ENCODE results near the gene ST7.

DNA sequence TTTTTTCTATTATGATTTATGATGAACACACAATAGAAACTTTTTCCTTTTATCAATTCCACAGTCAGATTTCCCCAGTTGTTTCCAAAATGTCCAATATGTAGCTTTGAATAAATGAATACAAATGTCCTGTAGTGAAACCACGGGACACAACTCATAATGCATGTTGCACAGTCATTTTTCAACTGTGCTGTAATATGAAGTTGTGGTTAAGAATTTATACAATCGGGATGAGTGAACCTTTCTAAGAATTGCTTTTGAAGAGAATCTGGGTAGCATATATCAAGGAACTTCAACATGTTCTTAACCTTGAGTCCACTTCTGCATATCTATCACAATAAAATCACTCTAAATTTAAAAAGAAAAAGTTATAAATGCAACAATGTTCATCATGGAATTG, 14.6 kb upstream of the ST7 start:
- no peak for TF ChIP-seq ATF7-NPFF (CRISPR knock-in tag; IDR thresholded peaks at IDR 0.05; ENCODE audit: low read depth)
- TF ChIP-seq, protein P1, sequence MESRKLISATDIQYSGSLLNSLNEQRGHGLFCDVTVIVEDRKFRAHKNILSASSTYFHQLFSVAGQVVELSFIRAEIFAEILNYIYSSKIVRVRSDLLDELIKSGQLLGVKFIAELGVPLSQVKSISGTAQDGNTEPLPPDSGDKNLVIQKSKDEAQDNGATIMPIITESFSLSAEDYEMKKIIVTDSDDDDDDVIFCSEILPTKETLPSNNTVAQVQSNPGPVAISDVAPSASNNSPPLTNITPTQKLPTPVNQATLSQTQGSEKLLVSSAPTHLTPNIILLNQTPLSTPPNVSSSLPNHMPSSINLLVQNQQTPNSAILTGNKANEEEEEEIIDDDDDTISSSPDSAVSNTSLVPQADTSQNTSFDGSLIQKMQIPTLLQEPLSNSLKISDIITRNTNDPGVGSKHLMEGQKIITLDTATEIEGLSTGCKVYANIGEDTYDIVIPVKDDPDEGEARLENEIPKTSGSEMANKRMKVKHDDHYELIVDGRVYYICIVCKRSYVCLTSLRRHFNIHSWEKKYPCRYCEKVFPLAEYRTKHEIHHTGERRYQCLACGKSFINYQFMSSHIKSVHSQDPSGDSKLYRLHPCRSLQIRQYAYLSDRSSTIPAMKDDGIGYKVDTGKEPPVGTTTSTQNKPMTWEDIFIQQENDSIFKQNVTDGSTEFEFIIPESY (CRISPR knock-in tag; IDR thresholded peaks at IDR 0.05): no peak
- no peak for TF ChIP-seq SIN3A (IDR thresholded peaks at IDR 0.05; ENCODE audit: borderline replicate concordance, low read depth, low read length)
- no peak for TF ChIP-seq CTCF (CRISPR knock-in tag; IDR thresholded peaks at IDR 0.05)
- TF ChIP-seq FOXA1 (IDR thresholded peaks at IDR 0.05): no peak
- TF ChIP-seq FOXA1 (CRISPR knock-in tag; IDR thresholded peaks at IDR 0.05): no peak
- TF ChIP-seq, protein P2, sequence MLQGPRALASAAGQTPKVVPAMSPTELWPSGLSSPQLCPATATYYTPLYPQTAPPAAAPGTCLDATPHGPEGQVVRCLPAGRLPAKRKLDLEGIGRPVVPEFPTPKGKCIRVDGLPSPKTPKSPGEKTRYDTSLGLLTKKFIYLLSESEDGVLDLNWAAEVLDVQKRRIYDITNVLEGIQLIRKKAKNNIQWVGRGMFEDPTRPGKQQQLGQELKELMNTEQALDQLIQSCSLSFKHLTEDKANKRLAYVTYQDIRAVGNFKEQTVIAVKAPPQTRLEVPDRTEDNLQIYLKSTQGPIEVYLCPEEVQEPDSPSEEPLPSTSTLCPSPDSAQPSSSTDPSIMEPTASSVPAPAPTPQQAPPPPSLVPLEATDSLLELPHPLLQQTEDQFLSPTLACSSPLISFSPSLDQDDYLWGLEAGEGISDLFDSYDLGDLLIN (CRISPR knock-in tag; IDR thresholded peaks at IDR 0.05; ENCODE audit: borderline replicate concordance): no peak
- no peak for TF ChIP-seq MLX (CRISPR knock-in tag; IDR thresholded peaks at IDR 0.05)
- no peak for TF ChIP-seq EED (CRISPR knock-in tag; IDR thresholded peaks at IDR 0.05)
- no peak for TF ChIP-seq ZNF20 (CRISPR knock-in tag; IDR thresholded peaks at IDR 0.05)
- no peak for TF ChIP-seq TAF1 (CRISPR knock-in tag; IDR thresholded peaks at IDR 0.05)
- TF ChIP-seq BRF2 (CRISPR knock-in tag; IDR thresholded peaks at IDR 0.05): no peak
